ENCODE measurements around the gene KNCN.

- TF ChIP-seq SIN3A (IDR thresholded peaks at IDR 0.05; ENCODE audit: borderline replicate concordance, insufficient read depth, low read length) (no peak), REST (IDR thresholded peaks at IDR 0.05; ENCODE audit: insufficient read depth in 1 of 2, low read depth in 2 of 2, low read length in 2 of 2) (no peak), POLR2AphosphoS5 (IDR thresholded peaks at IDR 0.05; ENCODE audit: low read depth, low read length) (no peak), TAF1 (IDR thresholded peaks at IDR 0.05; ENCODE audit: borderline replicate concordance, insufficient read depth, low read length) (no peak), FOXP2 (optimal IDR thresholded peaks at IDR 0.05; ENCODE audit: borderline replicate concordance, extremely low read depth, extremely low read length, insufficient read depth) (no peak)
Measured at GRCh38 chr1:46552357-46553237, 1.1 kb upstream of the KNCN start.
